ENCODE results near the gene KRTAP10-11.
"Not testable (repeated sequence)": the region's sequence is repeated elsewhere in the genome, so short reads cannot be mapped to it uniquely, and the experiment has no call there.

KRTAP10-11 gene

DNA sequence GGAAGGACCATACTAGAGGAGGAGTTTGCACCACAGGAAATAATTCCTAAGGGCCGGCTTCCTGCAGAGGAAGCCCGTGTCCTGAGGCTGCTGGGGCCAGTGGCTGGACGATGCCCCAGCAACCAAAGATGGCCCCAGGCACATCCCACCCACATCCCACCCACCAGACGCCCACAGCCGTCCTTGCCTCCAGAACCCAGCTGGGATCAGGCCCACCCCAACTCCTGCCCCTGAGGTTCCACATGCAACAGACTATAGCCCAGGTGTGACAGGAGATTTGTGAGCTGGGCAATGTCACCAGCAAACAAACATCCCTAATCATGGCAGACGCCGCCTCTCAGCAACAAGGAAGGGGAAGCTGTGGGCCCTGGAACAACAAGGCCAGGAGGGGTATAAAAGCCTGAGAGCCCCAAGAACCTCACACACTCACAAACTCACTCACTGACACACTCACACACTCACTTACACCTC lies 19.5 kb upstream of the KRTAP10-11 start, which contains the start of gene KRTAP10-9:
TSS of gene KRTAP10-9 (plus strand) at position 421 of the 471 bp plus-strand sequence. CDS start 79 bp downstream, outside the sequence.
- no peak within 1 kb of the TSS for H3K9ac ChIP-seq (ENCODE audit: low read length)
- no peaks in the 10 kb centered on the region for H3K27me3 ChIP-seq (ENCODE audit: insufficient read depth, low read length)
- no peak for TF ChIP-seq EZH2 (IDR thresholded peaks at IDR 0.05; ENCODE audit: borderline replicate concordance, low read length)
- TF ChIP-seq, protein P1, sequence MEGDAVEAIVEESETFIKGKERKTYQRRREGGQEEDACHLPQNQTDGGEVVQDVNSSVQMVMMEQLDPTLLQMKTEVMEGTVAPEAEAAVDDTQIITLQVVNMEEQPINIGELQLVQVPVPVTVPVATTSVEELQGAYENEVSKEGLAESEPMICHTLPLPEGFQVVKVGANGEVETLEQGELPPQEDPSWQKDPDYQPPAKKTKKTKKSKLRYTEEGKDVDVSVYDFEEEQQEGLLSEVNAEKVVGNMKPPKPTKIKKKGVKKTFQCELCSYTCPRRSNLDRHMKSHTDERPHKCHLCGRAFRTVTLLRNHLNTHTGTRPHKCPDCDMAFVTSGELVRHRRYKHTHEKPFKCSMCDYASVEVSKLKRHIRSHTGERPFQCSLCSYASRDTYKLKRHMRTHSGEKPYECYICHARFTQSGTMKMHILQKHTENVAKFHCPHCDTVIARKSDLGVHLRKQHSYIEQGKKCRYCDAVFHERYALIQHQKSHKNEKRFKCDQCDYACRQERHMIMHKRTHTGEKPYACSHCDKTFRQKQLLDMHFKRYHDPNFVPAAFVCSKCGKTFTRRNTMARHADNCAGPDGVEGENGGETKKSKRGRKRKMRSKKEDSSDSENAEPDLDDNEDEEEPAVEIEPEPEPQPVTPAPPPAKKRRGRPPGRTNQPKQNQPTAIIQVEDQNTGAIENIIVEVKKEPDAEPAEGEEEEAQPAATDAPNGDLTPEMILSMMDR (IDR thresholded peaks at IDR 0.05; ENCODE audit: low read length) = no peak
- H3K9me2 ChIP-seq (ENCODE audit: low read depth, low read length) = no peaks in the 10 kb centered on the region
- no peaks in the 10 kb centered on the region for H3K79me2 ChIP-seq (ENCODE audit: insufficient read depth, low read length)
- H3K27ac ChIP-seq (ENCODE audit: low read depth, low read length, poor library complexity, severe bottlenecking) = no peak within 1 kb of the TSS
- no peaks in the 10 kb centered on the region for H3F3A ChIP-seq (ENCODE audit: insufficient read depth, low read length)
- H4K20me1 ChIP-seq (ENCODE audit: insufficient read depth, low read length) = no peaks in the 10 kb centered on the region
- no peaks in the 10 kb centered on the region for H3K4me1 ChIP-seq (ENCODE audit: insufficient read depth, low read length, severe bottlenecking)
- no peak within 1 kb of the TSS for H2AFZ ChIP-seq (ENCODE audit: low read length)
- no peak within 1 kb of the TSS for H3K4me2 ChIP-seq (ENCODE audit: low read length)
- no peak within 1 kb of the TSS for H3K4me3 ChIP-seq (ENCODE audit: low read depth, low read length, poor library complexity, severe bottlenecking)
- no peaks in the 10 kb centered on the region for H3K36me3 ChIP-seq (ENCODE audit: insufficient read depth, low read length)
- peaks cover 10% of the 10 kb centered on the region for H3K9me3 ChIP-seq (ENCODE audit: low read length)

DNA sequence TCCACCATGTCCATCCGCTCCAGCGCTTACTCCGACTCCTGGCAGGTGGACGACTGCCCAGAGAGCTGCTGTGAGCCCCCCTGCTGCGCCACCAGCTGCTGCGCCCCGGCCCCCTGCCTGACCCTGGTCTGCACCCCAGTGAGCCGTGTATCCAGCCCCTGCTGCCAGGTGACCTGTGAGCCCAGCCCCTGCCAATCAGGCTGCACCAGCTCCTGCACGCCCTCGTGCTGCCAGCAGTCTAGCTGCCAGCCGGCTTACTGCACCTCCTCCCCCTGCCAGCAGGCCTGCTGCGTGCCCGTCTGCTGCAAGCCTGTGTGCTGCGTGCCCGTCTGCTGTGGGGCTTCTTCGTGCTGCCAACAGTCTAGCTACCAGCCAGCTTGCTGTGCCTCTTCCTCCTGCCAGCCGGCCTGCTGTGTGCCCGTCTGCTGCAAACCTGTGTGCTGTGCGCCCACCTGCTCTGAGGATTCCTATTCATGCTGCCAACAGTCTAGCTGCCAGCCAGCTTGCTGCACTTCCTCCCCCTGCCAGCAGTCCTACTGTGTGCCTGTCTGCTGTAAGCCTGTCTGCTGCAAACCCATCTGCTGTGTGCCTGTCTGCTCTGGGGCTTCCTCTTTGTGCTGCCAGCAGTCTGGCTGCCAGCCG lies 18.9 kb upstream of the KRTAP10-11 start:
- not testable (repeated sequence) for H3K4me1 ChIP-seq (ENCODE audit: insufficient read depth, low read length, severe bottlenecking); H3K9ac ChIP-seq (ENCODE audit: low read length); H3K27ac ChIP-seq (ENCODE audit: low read depth, low read length, poor library complexity, severe bottlenecking); H3K27me3 ChIP-seq (ENCODE audit: insufficient read depth, low read length); H3K4me2 ChIP-seq (ENCODE audit: low read length); H3K79me2 ChIP-seq (ENCODE audit: insufficient read depth, low read length); H2AFZ ChIP-seq (ENCODE audit: low read length); H3F3A ChIP-seq (ENCODE audit: insufficient read depth, low read length); H3K9me2 ChIP-seq (ENCODE audit: low read depth, low read length); H3K4me3 ChIP-seq (ENCODE audit: low read depth, low read length, poor library complexity, severe bottlenecking); H4K20me1 ChIP-seq (ENCODE audit: insufficient read depth, low read length); H3K36me3 ChIP-seq (ENCODE audit: insufficient read depth, low read length)
- H3K9me3 ChIP-seq (ENCODE audit: low read length) = peaks cover 13% of the 10 kb centered on the region

DNA sequence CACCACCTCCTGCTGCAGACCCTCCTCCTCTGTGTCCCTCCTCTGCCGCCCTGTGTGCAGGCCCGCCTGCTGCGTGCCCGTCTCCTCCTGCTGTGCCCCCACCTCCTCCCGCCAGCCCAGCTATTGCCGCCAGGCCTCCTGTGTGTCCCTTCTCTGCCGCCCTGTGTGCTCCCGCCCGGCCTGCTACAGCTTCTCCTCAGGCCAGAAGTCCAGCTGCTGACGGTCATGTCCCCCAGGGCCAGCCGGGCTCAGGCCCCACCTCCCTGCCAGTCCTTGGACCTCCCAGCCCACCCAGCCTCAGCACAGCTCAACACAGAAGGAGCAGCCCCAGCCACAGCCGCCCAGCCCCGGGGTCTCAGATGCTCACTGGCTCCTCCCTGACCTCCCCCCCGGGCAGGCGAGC lies 18.4 kb upstream of the KRTAP10-11 start:
- H3K79me2 ChIP-seq (ENCODE audit: insufficient read depth, low read length); H3K4me3 ChIP-seq (ENCODE audit: low read depth, low read length, poor library complexity, severe bottlenecking); H3K9ac ChIP-seq (ENCODE audit: low read length); H4K20me1 ChIP-seq (ENCODE audit: insufficient read depth, low read length); H2AFZ ChIP-seq (ENCODE audit: low read length); H3F3A ChIP-seq (ENCODE audit: insufficient read depth, low read length); H3K4me1 ChIP-seq (ENCODE audit: insufficient read depth, low read length, severe bottlenecking); H3K9me2 ChIP-seq (ENCODE audit: low read depth, low read length); H3K4me2 ChIP-seq (ENCODE audit: low read length); H3K36me3 ChIP-seq (ENCODE audit: insufficient read depth, low read length); H3K27me3 ChIP-seq (ENCODE audit: insufficient read depth, low read length); H3K27ac ChIP-seq (ENCODE audit: low read depth, low read length, poor library complexity, severe bottlenecking): not testable (repeated sequence)
- peaks cover 13% of the 10 kb centered on the region for H3K9me3 ChIP-seq (ENCODE audit: low read length)

DNA sequence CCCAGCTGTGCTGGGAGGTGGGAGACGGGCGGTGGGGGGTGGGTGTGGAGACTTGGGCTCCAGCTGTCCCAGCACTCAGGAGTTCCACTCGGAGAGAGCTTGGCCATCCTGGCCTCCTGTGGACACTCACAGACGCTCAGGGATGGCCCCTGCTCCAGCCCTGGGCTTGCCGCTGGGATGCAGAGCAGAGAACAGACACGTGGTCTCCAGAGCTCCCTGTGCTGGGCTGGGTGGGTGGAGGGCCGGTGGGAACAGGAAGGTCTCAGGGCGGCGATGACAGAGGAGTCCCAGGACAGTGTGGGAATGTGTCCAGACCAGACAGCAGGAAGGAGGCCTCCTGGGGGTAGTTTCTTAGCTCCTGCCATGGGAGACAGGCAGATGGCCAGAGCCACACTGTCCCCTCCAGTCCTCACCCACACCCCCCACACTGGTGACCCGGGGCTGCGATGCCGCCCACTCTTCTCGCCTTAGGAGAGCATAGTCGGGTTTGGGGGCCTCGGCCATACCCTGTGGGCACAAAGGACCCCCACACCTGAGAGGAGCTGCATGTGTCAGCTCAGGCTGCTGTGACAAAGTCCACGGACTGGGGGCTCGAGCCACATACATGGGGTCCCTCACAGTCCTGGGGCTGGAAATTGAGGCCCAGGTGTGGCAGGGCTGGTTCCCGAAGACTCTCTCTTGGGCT lies 17.4 kb upstream of the KRTAP10-11 start:
- Histone ChIP-seq H3K9ac (ENCODE audit: low read length) (no peak overlapping the region), H3K27ac (ENCODE audit: low read depth, low read length, poor library complexity, severe bottlenecking) (no peak overlapping the region), H3K79me2 (ENCODE audit: insufficient read depth, low read length) (no peaks in the 10 kb centered on the region), H3K4me1 (ENCODE audit: insufficient read depth, low read length, severe bottlenecking) (no peaks in the 10 kb centered on the region), H3K27me3 (ENCODE audit: insufficient read depth, low read length) (no peaks in the 10 kb centered on the region), H4K20me1 (ENCODE audit: insufficient read depth, low read length) (no peaks in the 10 kb centered on the region), H3K9me2 (ENCODE audit: low read depth, low read length) (no peaks in the 10 kb centered on the region), H3F3A (ENCODE audit: insufficient read depth, low read length) (no peaks in the 10 kb centered on the region), H3K9me3 (ENCODE audit: low read length) (peaks cover 9% of the 10 kb centered on the region), H3K36me3 (ENCODE audit: insufficient read depth, low read length) (no peaks in the 10 kb centered on the region), H3K4me2 (ENCODE audit: low read length) (no peak overlapping the region), H3K4me3 (ENCODE audit: low read depth, low read length, poor library complexity, severe bottlenecking) (no peak overlapping the region), H2AFZ (ENCODE audit: low read length) (no peak overlapping the region)
- TF ChIP-seq EZH2 (IDR thresholded peaks at IDR 0.05; ENCODE audit: borderline replicate concordance, low read length) = no peak
- TF ChIP-seq, protein P1 (IDR thresholded peaks at IDR 0.05; ENCODE audit: low read length) = no peak

All from OCI-LY1 (cell line).